Frontal cortex (tissue), 4 donors: ENCODE measurements around the gene PDIA6. TPM values are rescaled to one million over a fixed set of nuclear protein-coding genes. Genes with fewer than 3 reads are reported as not detected.

Source experiments
- DNase-seq, 2 donors: peaks; one replicate each; pipeline ENCODE4 v3.0.0; 2012; ENCODE audit warnings: low spot score in 2 of 2
- FAIRE-seq: peaks from 2 replicates; lab custom pipeline; 2012; peaks lifted over from hg19 to GRCh38; lab: Jason Lieb, UNC
- total RNA-seq: library from RNA; depleted of rRNA; stranded (reverse); fragments of >200 nt; gene quantifications from one replicate; pipeline ENCODE4 v1.2.3, GENCODE V29; 2014
- donor health status: control.
- donor health status: control.
- donor health status: control.

Gene PDIA6
- total RNA-seq, 1 donor from 2014 or later = 124 TPM

GRCh38 chr2:10771786-10772185 is 40.8 kb downstream of the PDIA6 start:
- no peak for FAIRE-seq
- no peak for DNase-seq

DNA sequence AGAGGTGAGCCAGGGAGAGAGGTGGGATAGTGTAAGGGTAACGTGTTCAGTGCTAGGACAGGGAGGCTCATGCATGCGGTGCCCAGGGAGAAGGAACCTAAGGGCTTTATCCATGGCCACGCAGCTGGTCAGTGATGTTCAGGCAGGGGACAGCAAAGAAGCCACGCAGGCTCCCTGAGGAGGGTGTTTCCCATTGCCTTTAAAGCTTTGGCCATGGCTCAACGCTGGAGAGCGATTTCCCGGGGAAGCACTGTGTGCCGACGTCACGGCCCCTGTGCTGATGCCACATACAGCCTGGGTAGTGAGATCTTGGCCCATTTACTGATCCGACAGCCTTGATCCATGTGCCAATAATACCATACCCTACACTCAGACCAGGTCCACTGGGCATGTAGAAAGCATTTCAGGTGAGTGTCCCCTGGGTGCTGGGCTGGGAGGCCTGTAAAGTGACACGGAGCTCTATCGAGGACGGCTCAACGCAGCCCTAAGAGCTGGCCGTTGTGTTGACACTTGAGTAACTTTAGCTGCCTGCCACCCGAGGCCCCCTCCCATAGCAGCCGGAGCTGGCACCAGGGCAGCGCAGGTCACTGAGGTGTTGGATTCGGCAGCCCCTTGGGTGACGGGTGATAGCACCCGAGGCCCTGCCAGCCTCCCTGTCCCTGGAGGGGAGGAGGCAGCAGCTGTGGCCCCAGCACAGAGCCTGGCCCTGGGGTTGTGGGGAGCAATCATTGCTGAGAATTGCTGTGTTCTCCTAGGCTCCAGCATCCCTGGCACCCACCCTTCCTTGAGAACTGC is 41.4 kb downstream of the PDIA6 start:
- no peak for DNase-seq
- no peak for FAIRE-seq

DNA sequence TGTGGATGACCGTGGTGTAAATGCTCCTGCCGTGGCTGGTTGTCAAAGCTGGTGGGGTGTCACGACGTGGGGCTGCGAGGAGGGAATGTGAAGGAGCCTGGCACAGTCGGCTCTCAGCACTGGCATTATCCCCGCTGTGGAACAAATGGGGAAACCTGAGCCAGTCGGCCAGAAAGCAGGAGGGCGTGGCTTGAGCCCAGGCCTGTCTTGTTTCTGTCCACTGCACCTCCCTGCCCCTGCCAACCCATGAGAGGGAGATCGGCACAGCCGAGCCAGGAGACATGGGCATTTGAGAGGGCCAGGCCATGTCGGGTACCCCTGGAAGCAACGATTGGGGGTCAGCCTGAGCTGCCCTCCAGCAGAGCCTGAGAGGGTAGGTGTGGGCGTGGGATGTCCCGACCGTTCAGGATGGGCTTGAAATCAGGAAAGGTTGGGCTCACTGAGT is 44.5 kb downstream of the PDIA6 start:
- DNase-seq = no peak
- FAIRE-seq = no peak

- FAIRE-seq (no peak), DNase-seq (no peak)
Measured at GRCh38 chr2:10765914-10766313, 46.7 kb downstream of the PDIA6 start.

- no peak for DNase-seq
- FAIRE-seq = no peak
Measured at GRCh38 chr2:10765461-10765860, 47.1 kb downstream of the PDIA6 start.

DNA sequence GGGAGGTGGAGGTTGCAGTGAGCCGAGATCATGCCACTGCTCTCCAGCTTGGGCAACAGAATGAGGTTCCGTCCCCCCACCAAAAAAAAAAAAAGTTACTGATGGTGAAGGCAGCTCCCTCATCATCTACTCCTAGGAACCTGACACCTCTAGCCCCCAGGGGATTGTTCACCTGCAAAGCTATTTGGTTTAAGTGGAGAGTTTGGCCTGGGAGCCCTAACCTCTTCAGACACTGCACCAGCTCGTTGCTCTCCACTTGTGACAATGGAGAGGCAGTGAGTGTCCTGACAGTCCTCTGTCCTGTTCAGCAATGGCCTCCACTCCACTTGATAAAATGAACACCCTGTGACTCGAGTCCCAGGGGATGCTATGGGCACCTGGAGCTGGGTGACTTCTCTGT is 47.7 kb downstream of the PDIA6 start:
- DNase-seq (no peak), FAIRE-seq (no peak)

GRCh38 chr2:10764096-10764785 is 48.3 kb downstream of the PDIA6 start:
- FAIRE-seq (no peak), DNase-seq (no peak)

DNA sequence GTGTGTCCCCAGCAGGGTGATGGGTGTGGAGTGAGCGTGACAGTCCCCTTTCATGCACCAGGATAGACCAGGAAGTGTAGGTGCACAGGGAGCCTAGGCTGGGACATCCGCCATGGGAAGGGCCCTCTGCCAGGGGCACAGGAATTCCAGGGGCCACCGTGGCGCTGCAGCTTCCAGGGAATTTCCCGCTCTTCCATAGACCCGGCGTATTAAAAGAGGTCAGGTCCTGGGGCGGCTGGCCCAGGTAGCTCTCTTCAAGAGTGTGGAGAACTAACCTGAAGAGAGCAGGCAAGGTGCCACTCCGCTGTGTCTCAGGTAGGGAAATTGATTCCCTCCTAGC is 49.2 kb downstream of the PDIA6 start:
- no peak for DNase-seq
- FAIRE-seq = no peak

DNA sequence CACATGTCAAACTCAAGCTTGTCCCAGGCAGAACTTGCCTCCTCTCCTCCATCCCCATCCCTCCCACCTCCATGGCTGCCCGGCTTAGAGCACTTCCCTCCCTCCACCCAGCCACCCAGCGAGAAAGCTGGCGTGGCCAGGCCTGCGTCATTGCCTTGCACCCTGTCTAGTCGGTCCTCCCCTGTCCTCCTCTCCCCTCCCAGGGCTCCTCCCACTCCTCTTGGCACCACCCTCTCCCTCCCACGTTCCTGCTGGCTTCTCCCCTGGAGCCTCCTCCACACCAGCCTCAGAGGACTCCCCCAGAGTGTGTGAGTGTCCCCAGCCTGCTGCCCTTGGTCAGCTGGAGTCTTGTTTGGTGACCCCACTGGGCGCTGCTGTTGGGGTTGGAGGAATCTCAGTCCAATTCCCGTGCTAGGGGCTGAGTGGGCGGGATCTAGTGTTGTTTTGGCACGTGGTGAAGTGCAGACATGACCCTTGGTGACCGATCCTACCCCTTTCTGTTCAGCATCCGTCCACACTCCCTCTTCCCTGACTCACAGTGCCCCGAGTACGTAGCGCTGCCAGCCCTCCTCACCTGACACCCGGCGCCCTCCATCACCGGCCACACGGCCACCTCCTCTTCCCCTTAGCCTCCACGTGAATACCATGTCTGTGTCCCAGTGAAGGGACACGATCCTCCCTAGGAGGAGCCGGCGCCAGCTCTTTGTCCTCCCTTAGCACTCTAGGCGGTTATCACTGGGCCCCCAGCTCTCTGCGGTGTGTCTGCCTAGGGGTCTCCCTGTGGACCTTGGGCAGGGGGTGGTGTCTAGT is 49.7 kb downstream of the PDIA6 start:
- FAIRE-seq (no peak), DNase-seq (no peak)

GRCh38 chr2:10761591-10761990 is 51.0 kb downstream of the PDIA6 start:
- FAIRE-seq = no peak
- DNase-seq = no peak

- FAIRE-seq (no peak), DNase-seq (no peak)
Measured at GRCh38 chr2:10760794-10761504, 51.6 kb downstream of the PDIA6 start.

- DNase-seq = no peak
- no peak for FAIRE-seq
Measured at GRCh38 chr2:10759151-10759714, 53.4 kb downstream of the PDIA6 start.

DNA sequence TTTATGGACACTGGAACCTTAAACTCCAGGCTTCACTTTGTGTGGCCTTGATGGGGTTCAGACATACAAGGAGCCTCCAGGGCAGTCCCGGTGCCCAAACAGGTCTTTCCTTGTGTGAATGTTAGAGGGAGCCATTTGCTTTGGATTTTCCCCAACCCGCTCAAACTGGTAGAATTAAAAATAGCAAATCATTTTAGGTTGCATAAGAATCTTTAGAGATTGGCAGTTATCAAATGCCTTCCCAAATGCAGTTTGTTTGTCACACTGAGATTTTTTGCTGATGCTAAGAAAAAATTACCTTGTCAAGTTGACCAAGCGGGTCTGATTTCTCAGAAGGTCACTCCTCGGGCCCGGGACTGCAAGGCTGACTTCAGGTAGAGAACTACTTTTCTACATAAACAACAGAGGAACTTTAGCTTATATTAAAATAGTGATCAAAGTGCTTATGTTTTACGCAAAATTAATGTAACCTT is 54.7 kb downstream of the PDIA6 start:
- DNase-seq = no peak
- no peak for FAIRE-seq

DNA sequence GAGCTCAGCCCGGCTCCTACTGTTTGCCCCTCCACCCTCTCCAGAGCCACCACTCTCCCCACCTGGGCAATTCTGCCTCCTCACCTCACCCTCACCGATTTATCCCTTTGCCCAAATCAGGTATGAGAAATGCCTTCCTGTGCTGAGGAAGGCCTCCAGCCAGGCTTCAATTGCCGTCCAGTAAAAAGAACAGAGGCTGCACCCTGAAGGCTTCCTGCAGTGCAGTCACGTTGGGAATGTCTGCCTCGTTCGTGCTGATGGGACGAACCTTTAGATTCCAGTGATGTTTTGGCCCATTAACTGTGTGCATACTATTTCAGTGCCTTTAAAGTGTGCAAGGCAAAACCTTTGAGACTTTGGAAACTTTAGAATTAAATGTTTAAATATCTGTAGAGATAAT is 57.0 kb downstream of the PDIA6 start:
- DNase-seq = no peak
- FAIRE-seq = no peak

GRCh38 chr2:10753876-10754275 is 58.7 kb downstream of the PDIA6 start:
- DNase-seq (no peak), FAIRE-seq (no peak)

- DNase-seq = no peak
- FAIRE-seq = no peak
Measured at GRCh38 chr2:10753156-10753555, 59.4 kb downstream of the PDIA6 start.

DNA sequence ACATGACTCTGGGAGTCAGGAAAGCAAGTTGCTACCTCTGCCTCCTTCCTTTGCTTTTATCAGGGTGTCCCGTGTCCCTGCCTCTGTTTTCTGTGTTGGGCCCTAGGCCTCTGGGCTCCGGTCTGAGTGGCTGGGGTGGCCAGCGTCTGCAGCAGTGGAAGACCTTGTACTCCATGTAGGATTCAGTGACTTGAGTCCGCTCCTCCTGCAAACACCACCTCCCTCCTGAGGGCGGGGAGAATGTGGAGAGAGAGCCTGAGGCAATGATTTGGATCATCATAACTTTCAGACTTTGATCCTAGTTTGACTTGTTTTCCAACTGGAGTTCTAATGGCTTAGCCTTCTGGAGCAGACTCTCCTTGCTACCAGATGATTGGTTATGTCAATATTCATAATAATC is 60.3 kb downstream of the PDIA6 start:
- DNase-seq = no peak
- no peak for FAIRE-seq

DNA sequence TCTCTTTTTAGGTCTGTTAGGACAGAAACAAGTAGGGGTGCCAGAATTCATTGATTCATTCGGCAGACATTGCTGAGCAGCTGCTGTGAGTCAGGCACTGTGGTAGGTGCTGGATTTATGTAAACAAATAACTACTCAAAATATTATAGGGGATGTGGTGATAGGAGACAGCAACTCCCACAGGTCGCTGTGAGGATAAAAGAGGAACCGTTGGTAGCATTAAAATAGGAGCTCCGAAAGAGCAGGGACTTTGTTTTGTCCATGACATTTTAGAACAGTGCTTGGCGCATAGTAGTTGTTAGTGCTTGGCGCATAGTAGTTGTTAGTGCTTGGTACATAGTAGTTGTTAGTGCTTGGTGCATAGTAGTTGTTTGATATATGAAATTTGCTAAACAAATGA is 62.0 kb downstream of the PDIA6 start:
- FAIRE-seq (no peak), DNase-seq (no peak)

GRCh38 chr2:10742666-10743065 is 69.9 kb downstream of the PDIA6 start:
- no peak for FAIRE-seq
- DNase-seq = no peak

GRCh38 chr2:10741139-10741538 is 71.4 kb downstream of the PDIA6 start:
- DNase-seq (no peak), FAIRE-seq (no peak)
